Natural killer cell (primary cell): ENCODE data around the gene GTF2IRD1. TPM values are rescaled to one million over a fixed set of nuclear protein-coding genes. Genes with fewer than 3 reads are reported as not detected.

Source experiments
- ATAC-seq, 3 donors: fragments of 150-1000 bp in 2 of 3; fragments of 200-7000 bp in 1 of 3; cut with Tn5 transposase; 1 replicate in 1 of 3; 2 replicates in 2 of 3; pipeline ENCODE4 v1.10.0; 2021; ENCODE audit warnings: mild to moderate bottlenecking in 2 of 3, moderate library complexity in 2 of 3
- DNase-seq, 2 donors: peaks; one replicate each; pipeline versions ENCODE4 v3.0.0 to v3.0.0-alpha.2; 2013 to 2021; ENCODE audit warnings: mixed read lengths in 1 of 2
- H3K27ac ChIP-seq: one replicate; pipeline ENCODE4 v1.5.1; 2013; ENCODE audit warnings: mild to moderate bottlenecking, low read length
- H3K27me3 ChIP-seq: one replicate; pipeline ENCODE4 v1.6.1; 2013; ENCODE audit warnings: low read length; ENCODE audit not compliant: control insufficient read depth, insufficient read depth
- H3K36me3 ChIP-seq: one replicate; pipeline ENCODE4 v1.6.1; 2013; ENCODE audit warnings: low read length; ENCODE audit not compliant: control insufficient read depth, insufficient read depth
- H3K4me1 ChIP-seq: one replicate; pipeline ENCODE4 v1.6.1; 2013; ENCODE audit warnings: low read length; ENCODE audit not compliant: control insufficient read depth, insufficient read depth
- H3K4me3 ChIP-seq: one replicate; pipeline ENCODE4 v1.5.1; 2013; ENCODE audit warnings: low read length
- H3K9me3 ChIP-seq: one replicate; pipeline ENCODE4 v1.6.1; 2013; ENCODE audit warnings: low read length; ENCODE audit not compliant: control insufficient read depth, insufficient read depth
- H3K27ac Mint-ChIP-seq, 2 donors: one replicate each; pipeline ENCODE4 v1.8.0; 2022; ENCODE audit warnings: mild to moderate bottlenecking in 2 of 2, mixed read lengths in 2 of 2, moderate library complexity in 1 of 2
- H3K27me3 Mint-ChIP-seq, 2 donors: one replicate each; pipeline ENCODE4 v1.8.0; 2022; ENCODE audit warnings: low read depth in 2 of 2, mixed read lengths in 2 of 2
- H3K36me3 Mint-ChIP-seq: one replicate; pipeline ENCODE4 v1.8.0; 2022; ENCODE audit warnings: mixed read lengths
- H3K4me1 Mint-ChIP-seq, 2 donors: one replicate each; pipeline ENCODE4 v1.8.0; 2022; ENCODE audit warnings: mixed read lengths in 2 of 2
- H3K4me3 Mint-ChIP-seq: one replicate; pipeline ENCODE4 v1.8.0; 2022; ENCODE audit warnings: mild to moderate bottlenecking, moderate library complexity, mixed read lengths
- H3K9me3 Mint-ChIP-seq, 2 donors: one replicate each; pipeline ENCODE4 v1.8.0; 2022; ENCODE audit warnings: mixed read lengths in 2 of 2
- WGBS: methylation state at CpG from one replicate; pipeline ENCODE4 v1.1.7; 2013; ENCODE audit warnings: missing lambda C conversion rate; ENCODE audit not compliant: insufficient coverage; 5-methylcytosine and 5-hydroxymethylcytosine counted together
- intact Hi-C: fragments of 100-400 bp; cut with micrococcal nuclease; formaldehyde crosslinking; loops from one replicate; pipeline ENCODE4 v1.14.2; 2022
- total RNA-seq, 4 donors: library from RNA; stranded (reverse); fragments of 120-200 nt in 1 of 4; gene quantifications; one replicate each; pipeline versions ENCODE4 v1.2.3 to v1.2.4, GENCODE V29; 2013 to 2022
- TF ChIP-seq, protein P1 (sequence below): fragments of 200-600 bp; IDR thresholded peaks from one replicate; pipeline ENCODE4 v1.8.0; 2022; ENCODE audit warnings: antibody characterized with exemption

The GTF2IRD1 gene
- total RNA-seq, 3 donors from 2014 or later (not counting 1 experiment from before 2014, with no cell fraction given), result not detected

DNA sequence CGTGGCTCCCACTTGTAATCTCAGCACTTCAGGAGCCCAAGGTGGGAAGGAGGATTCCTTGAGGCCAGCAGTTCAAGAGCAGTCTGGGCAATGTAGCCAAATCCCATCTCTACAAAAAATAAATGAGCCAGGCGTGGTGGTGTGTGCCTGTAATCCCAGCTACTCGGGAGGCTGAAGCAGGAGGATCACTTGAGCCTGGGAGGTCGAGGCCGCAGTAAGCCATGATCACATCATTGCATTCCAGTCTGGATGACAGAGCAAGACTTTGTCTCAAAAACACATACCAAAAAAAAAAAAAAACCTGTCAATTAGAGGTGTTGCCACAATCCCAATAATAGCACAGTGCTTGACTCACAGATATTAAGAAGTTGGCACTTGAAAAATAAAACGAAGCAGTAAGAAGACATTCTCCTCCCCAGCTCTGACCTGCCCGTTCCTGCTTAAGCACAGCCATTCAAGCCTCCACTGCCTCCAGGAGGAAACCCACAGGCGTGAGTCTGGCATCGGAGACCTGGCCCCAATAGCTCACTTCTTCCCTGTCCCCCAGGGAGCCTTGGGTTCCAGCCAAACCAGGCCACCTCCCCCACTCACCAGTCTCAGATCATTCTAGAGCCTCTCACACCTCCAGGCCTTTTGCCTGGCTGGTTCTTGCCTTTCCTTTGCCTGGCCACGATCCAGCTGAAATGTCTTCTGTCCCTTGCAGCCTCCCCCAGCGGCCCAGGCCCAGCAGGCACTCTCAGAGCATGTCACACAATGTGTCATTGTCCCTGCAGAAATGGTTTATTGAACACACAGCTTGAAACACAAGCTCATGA is 158.5 kb downstream of the GTF2IRD1 start:
- intact Hi-C loops, result no loop called here
- H3K4me1 Mint-ChIP-seq, result peaks cover 0 to 4% of the 10 kb centered on the region in 2 donors
- DNase-seq (no peak), ATAC-seq (no peak)
- Histone ChIP-seq H3K27me3 (no peaks in the 10 kb centered on the region), H3K9me3 (no peaks in the 10 kb centered on the region), H3K27ac (no peak overlapping the region), H3K4me3 (no peak overlapping the region), H3K4me1 (peaks cover 6% of the 10 kb centered on the region), H3K36me3 (no peaks in the 10 kb centered on the region)
- H3K4me3 Mint-ChIP-seq, result no peak overlapping the region
- no peak overlapping the region for H3K27ac Mint-ChIP-seq
- H3K9me3 Mint-ChIP-seq, result no peaks in the 10 kb centered on the region
- H3K36me3 Mint-ChIP-seq, result no peaks in the 10 kb centered on the region
- H3K27me3 Mint-ChIP-seq, result no peaks in the 10 kb centered on the region
- WGBS, result 66% methylated on average over 11 of the region's 11 CpGs
- TF ChIP-seq, protein P1, sequence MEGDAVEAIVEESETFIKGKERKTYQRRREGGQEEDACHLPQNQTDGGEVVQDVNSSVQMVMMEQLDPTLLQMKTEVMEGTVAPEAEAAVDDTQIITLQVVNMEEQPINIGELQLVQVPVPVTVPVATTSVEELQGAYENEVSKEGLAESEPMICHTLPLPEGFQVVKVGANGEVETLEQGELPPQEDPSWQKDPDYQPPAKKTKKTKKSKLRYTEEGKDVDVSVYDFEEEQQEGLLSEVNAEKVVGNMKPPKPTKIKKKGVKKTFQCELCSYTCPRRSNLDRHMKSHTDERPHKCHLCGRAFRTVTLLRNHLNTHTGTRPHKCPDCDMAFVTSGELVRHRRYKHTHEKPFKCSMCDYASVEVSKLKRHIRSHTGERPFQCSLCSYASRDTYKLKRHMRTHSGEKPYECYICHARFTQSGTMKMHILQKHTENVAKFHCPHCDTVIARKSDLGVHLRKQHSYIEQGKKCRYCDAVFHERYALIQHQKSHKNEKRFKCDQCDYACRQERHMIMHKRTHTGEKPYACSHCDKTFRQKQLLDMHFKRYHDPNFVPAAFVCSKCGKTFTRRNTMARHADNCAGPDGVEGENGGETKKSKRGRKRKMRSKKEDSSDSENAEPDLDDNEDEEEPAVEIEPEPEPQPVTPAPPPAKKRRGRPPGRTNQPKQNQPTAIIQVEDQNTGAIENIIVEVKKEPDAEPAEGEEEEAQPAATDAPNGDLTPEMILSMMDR, result no peak

GRCh38 chr7:74615933-74616780 is 162.5 kb downstream of the GTF2IRD1 start:
- WGBS, result 86% methylated on average over 13 of the region's 13 CpGs
- H3K4me3 ChIP-seq, result no peak overlapping the region
- H3K9me3 ChIP-seq, result no peaks in the 10 kb centered on the region
- no peaks in the 10 kb centered on the region for H3K27me3 ChIP-seq
- no peak overlapping the region for H3K27ac ChIP-seq
- intact Hi-C loops, result no loop called here
- Mint-ChIP-seq H3K4me3 (no peak overlapping the region), H3K9me3 (no peaks in the 10 kb centered on the region), H3K4me1 (peaks cover 0 to 4% of the 10 kb centered on the region in 2 donors), H3K27ac (no peak overlapping the region), H3K27me3 (no peaks in the 10 kb centered on the region), H3K36me3 (no peaks in the 10 kb centered on the region)
- no peaks in the 10 kb centered on the region for H3K36me3 ChIP-seq
- H3K4me1 ChIP-seq, result peaks cover 10% of the 10 kb centered on the region
- DNase-seq (peak in 1 of 2 donors; percentile 14), ATAC-seq (no peak)
- TF ChIP-seq, protein P1, result no peak

GRCh38 chr7:74617180-74617744 is 163.6 kb downstream of the GTF2IRD1 start:
- intact Hi-C loops, result no loop called here
- Mint-ChIP-seq H3K4me3 (no peak overlapping the region), H3K9me3 (no peaks in the 10 kb centered on the region), H3K36me3 (no peaks in the 10 kb centered on the region), H3K27ac (no peak overlapping the region), H3K4me1 (peaks cover 0 to 4% of the 10 kb centered on the region in 2 donors), H3K27me3 (no peaks in the 10 kb centered on the region)
- Histone ChIP-seq H3K9me3 (no peaks in the 10 kb centered on the region), H3K4me3 (no peak overlapping the region), H3K27me3 (no peaks in the 10 kb centered on the region), H3K36me3 (no peaks in the 10 kb centered on the region), H3K27ac (no peak overlapping the region), H3K4me1 (peaks cover 10% of the 10 kb centered on the region)
- no peak for ATAC-seq
- peak in 1 of 2 donors; percentile 39 for DNase-seq
- TF ChIP-seq, protein P1, result no peak
- 37% methylated on average over 9 of the region's 9 CpGs for WGBS
